Activated T-helper 2 cell treated with anti-CD3 and anti-CD28 coated beads, Interferon-gamma antibody, Interleukin-2, Interleukin-4, amounts not matched to agents 10 μg/mL and 5 μg/mL and 100 μg/mL, durations not matched to agents 14 hours and 24 hours and 36 hours (primary cell): ENCODE data around the gene NCR1. TPM values are rescaled to one million over a fixed set of nuclear protein-coding genes. Genes with fewer than 3 reads are reported as not detected.
"Not testable (repeated sequence)": the region's sequence is repeated elsewhere in the genome, so short reads cannot be mapped to it uniquely, and the experiment has no call there.

Experiments used
- DNase-seq: peaks from one replicate; pipeline ENCODE4 v3.0.0; 2021; ENCODE audit warnings: low spot score
- H3K27ac Mint-ChIP-seq: one replicate; pipeline ENCODE4 v1.8.0; 2021; ENCODE audit warnings: mixed read lengths
- H3K27me3 Mint-ChIP-seq: one replicate; pipeline ENCODE4 v1.8.0; 2021; ENCODE audit warnings: low read depth, mixed read lengths
- H3K36me3 Mint-ChIP-seq: one replicate; pipeline ENCODE4 v1.8.0; 2021; ENCODE audit warnings: low read depth, mixed read lengths
- H3K4me1 Mint-ChIP-seq: one replicate; pipeline ENCODE4 v1.8.0; 2021; ENCODE audit warnings: low read depth, mixed read lengths
- H3K4me3 Mint-ChIP-seq: one replicate; pipeline ENCODE4 v1.8.0; 2021; ENCODE audit warnings: low read depth, mild to moderate bottlenecking, moderate library complexity, mixed read lengths
- H3K9me3 Mint-ChIP-seq: one replicate; pipeline ENCODE4 v1.8.0; 2021; ENCODE audit warnings: mixed read lengths
- intact Hi-C: fragments of 100-400 bp; cut with micrococcal nuclease; formaldehyde crosslinking; loops from one replicate; pipeline ENCODE4 v1.15.1; 2023
- total RNA-seq: library from RNA; stranded (reverse); gene quantifications from 2 replicates; pipeline ENCODE4 v1.2.3, GENCODE V29; 2022

NCR1 gene
- total RNA-seq, 1 donor from 2014 or later = not detected

GRCh38 chr19:54893406-54893805 is 12.5 kb upstream of the NCR1 start:
- Mint-ChIP-seq H3K36me3 (no peaks in the 10 kb centered on the region), H3K4me3 (no peak overlapping the region), H3K27me3 (no peaks in the 10 kb centered on the region), H3K9me3 (no peaks in the 10 kb centered on the region), H3K27ac (no peak overlapping the region), H3K4me1 (no peaks in the 10 kb centered on the region)
- intact Hi-C loops = no loop called here
- no peak for DNase-seq

- H3K36me3 Mint-ChIP-seq, H3K4me1 Mint-ChIP-seq, H3K9me3 Mint-ChIP-seq, H3K27ac Mint-ChIP-seq, H3K4me3 Mint-ChIP-seq, H3K27me3 Mint-ChIP-seq, intact Hi-C loops, DNase-seq: not testable (repeated sequence)
Measured at GRCh38 chr19:54894106-54894505, 11.8 kb upstream of the NCR1 start.

GRCh38 chr19:54896036-54896435 is 9.9 kb upstream of the NCR1 start:
- Mint-ChIP-seq H3K4me1 (no peaks in the 10 kb centered on the region), H3K27me3 (no peaks in the 10 kb centered on the region), H3K4me3 (no peak overlapping the region), H3K36me3 (no peaks in the 10 kb centered on the region), H3K27ac (no peak overlapping the region), H3K9me3 (no peaks in the 10 kb centered on the region)
- no peak for DNase-seq
- intact Hi-C loops = no loop called here

- H3K27ac Mint-ChIP-seq, H3K4me3 Mint-ChIP-seq, H3K4me1 Mint-ChIP-seq, DNase-seq, H3K36me3 Mint-ChIP-seq, intact Hi-C loops, H3K9me3 Mint-ChIP-seq, H3K27me3 Mint-ChIP-seq: not testable (repeated sequence)
Measured at GRCh38 chr19:54898685-54899084, 7.3 kb upstream of the NCR1 start.

GRCh38 chr19:54899646-54900045 is 6.3 kb upstream of the NCR1 start:
- DNase-seq, H3K27me3 Mint-ChIP-seq, H3K9me3 Mint-ChIP-seq, H3K4me3 Mint-ChIP-seq, H3K27ac Mint-ChIP-seq, intact Hi-C loops, H3K36me3 Mint-ChIP-seq, H3K4me1 Mint-ChIP-seq: not testable (repeated sequence)

GRCh38 chr19:54901153-54901552 is 4.8 kb upstream of the NCR1 start:
- H3K9me3 Mint-ChIP-seq, H3K36me3 Mint-ChIP-seq, H3K27ac Mint-ChIP-seq, H3K4me3 Mint-ChIP-seq, H3K27me3 Mint-ChIP-seq, H3K4me1 Mint-ChIP-seq, DNase-seq, intact Hi-C loops: not testable (repeated sequence)

GRCh38 chr19:54902061-54902460 is 3.9 kb upstream of the NCR1 start:
- Mint-ChIP-seq H3K4me1 (peaks cover 2% of the 10 kb centered on the region), H3K27me3 (no peaks in the 10 kb centered on the region)
- DNase-seq = no peak

GRCh38 chr19:54903303-54903702 is 2.6 kb upstream of the NCR1 start:
- Mint-ChIP-seq H3K4me3 (no peak overlapping the region), H3K27me3 (no peaks in the 10 kb centered on the region), H3K36me3 (no peaks in the 10 kb centered on the region), H3K9me3 (no peaks in the 10 kb centered on the region), H3K4me1 (peaks cover 2% of the 10 kb centered on the region), H3K27ac (no peak overlapping the region)
- no peak for DNase-seq
- intact Hi-C loops = no loop called here

More at GRCh38 chr19:54902061-54902460, 3.9 kb upstream of the NCR1 start:
- Mint-ChIP-seq H3K36me3 (no peaks in the 10 kb centered on the region), H3K9me3 (no peaks in the 10 kb centered on the region), H3K4me3 (no peak overlapping the region), H3K27ac (no peak overlapping the region)
- intact Hi-C loops = no loop called here

GRCh38 chr19:54904261-54904660 is 1.7 kb upstream of the NCR1 start:
- H3K36me3 Mint-ChIP-seq, H3K9me3 Mint-ChIP-seq, DNase-seq, H3K4me1 Mint-ChIP-seq, H3K27me3 Mint-ChIP-seq, H3K27ac Mint-ChIP-seq, H3K4me3 Mint-ChIP-seq, intact Hi-C loops: not testable (repeated sequence)

- Mint-ChIP-seq H3K9me3 (no peaks in the 10 kb centered on the region), H3K4me3 (no peak overlapping the region), H3K36me3 (no peaks in the 10 kb centered on the region), H3K27ac (no peak overlapping the region), H3K4me1 (peaks cover 2% of the 10 kb centered on the region), H3K27me3 (no peaks in the 10 kb centered on the region)
- intact Hi-C loops = no loop called here
- DNase-seq = no peak
Measured at GRCh38 chr19:54905421-54905802, 536 bp upstream of the NCR1 start.

- H3K4me1 Mint-ChIP-seq = peaks cover 2% of the 10 kb centered on the region
- no peak overlapping the region for H3K27ac Mint-ChIP-seq
- intact Hi-C loops = no loop called here
- H3K36me3 Mint-ChIP-seq = no peaks in the 10 kb centered on the region
- H3K4me3 Mint-ChIP-seq = no peak overlapping the region
- no peaks in the 10 kb centered on the region for H3K9me3 Mint-ChIP-seq
- no peaks in the 10 kb centered on the region for H3K27me3 Mint-ChIP-seq
- DNase-seq = no peak
Measured at GRCh38 chr19:54906819-54907218, 871 bp downstream of the NCR1 start.

GRCh38 chr19:54907899-54908298 is 2.0 kb downstream of the NCR1 start:
- H3K4me1 Mint-ChIP-seq, H3K9me3 Mint-ChIP-seq, H3K27ac Mint-ChIP-seq, H3K27me3 Mint-ChIP-seq, DNase-seq, H3K36me3 Mint-ChIP-seq, intact Hi-C loops, H3K4me3 Mint-ChIP-seq: not testable (repeated sequence)

- intact Hi-C loops = no loop called here
- no peaks in the 10 kb centered on the region for H3K36me3 Mint-ChIP-seq
- H3K4me1 Mint-ChIP-seq = peaks cover 3% of the 10 kb centered on the region
- H3K27ac Mint-ChIP-seq = no peak overlapping the region
- no peak for DNase-seq
- no peaks in the 10 kb centered on the region for H3K27me3 Mint-ChIP-seq
- H3K9me3 Mint-ChIP-seq = no peaks in the 10 kb centered on the region
- no peak overlapping the region for H3K4me3 Mint-ChIP-seq
Measured at GRCh38 chr19:54916822-54917221, 10.9 kb downstream of the NCR1 start.

- H3K36me3 Mint-ChIP-seq = no peaks in the 10 kb centered on the region
- intact Hi-C loops = no loop called here
- no peak for DNase-seq
- H3K4me1 Mint-ChIP-seq = peaks cover 3% of the 10 kb centered on the region
- H3K9me3 Mint-ChIP-seq = no peaks in the 10 kb centered on the region
- no peak overlapping the region for H3K4me3 Mint-ChIP-seq
- H3K27ac Mint-ChIP-seq = no peak overlapping the region
- H3K27me3 Mint-ChIP-seq = no peaks in the 10 kb centered on the region
Measured at GRCh38 chr19:54918499-54918898, 12.6 kb downstream of the NCR1 start.
